Measurements from ENCODE around the gene SLC25A17.

GRCh38 chr22:40856513-40857308 is 37.6 kb upstream of the SLC25A17 start, which contains the start of the genes ST13 and XPNPEP3:
- TF ChIP-seq EZH2 (IDR thresholded peaks at IDR 0.05; ENCODE audit: low read length, missing control alignments) (no peak), CTCF (conservative IDR thresholded peaks at IDR 0.05 in 1 of 2, IDR thresholded peaks at IDR 0.05 in 1 of 2; ENCODE audit: low read depth in 1 of 2, low read length in 2 of 2) (peak in 1 of 2 donors; percentile 23)

All from fibroblast of lung (primary cell).